ENCODE data around the gene KCNQ1OT1.

DNA sequence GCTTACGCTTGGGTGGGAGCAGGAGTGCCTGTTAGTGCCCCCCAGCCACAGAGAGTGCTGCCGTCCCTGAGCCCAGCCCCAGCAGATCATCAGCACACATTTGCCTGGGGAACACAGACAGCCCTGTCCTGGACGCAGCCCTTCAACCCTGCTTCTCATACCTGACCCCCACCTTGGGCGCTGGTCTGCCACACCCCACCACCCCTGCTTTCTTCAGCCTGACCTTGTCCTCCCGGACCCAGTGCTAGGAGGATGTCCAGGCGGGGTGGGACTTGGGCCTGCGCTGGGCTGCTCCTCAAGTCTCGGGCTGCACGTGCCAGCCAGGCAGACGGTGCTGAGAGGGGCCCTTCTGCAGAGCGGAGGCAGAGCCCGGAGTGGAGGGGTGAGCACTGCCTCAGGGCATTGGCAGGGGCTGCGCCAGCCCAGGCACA lies 119.2 kb downstream of the KCNQ1OT1 start:
- TF ChIP-seq ZSCAN30 (tag by site-specific recombination; IDR thresholded peaks at IDR 0.05) = no peak
- TF ChIP-seq ZNF510 (tag by site-specific recombination; IDR thresholded peaks at IDR 0.05; ENCODE audit: insufficient replicate concordance) = no peak
- TF ChIP-seq GLIS1 (tag by site-specific recombination; IDR thresholded peaks at IDR 0.05) = no peak

Measured in HEK293 (cell line).